MM.1S (cell line): ENCODE results near the gene UGT1A10.

Experiments
- CTCF ChIP-seq: fragments of 300-600 bp; sonication (generic); IDR thresholded peaks from 2 replicates; pipeline ENCODE4 v1.5.1; 2016; ENCODE audit warnings: antibody characterized with exemption, low read length, mixed read lengths
- EZH2 ChIP-seq: fragments of 300-600 bp; sonication (generic); optimal IDR thresholded peaks from 2 replicates; pipeline ENCODE3; 2017; ENCODE audit warnings: low read depth, mild to moderate bottlenecking, antibody characterized with exemption, low read length, mixed read lengths

- TF ChIP-seq CTCF (no peak), EZH2 (no peak)
Observed at GRCh38 chr2:233807215-233807865, 171.1 kb downstream of the UGT1A10 start.
